ENCODE results near the gene MED12L. TPM values are rescaled to one million over a fixed set of nuclear protein-coding genes. Genes with fewer than 3 reads are reported as not detected.

MED12L gene
- total RNA-seq, 2 experiments from 2014 or later, result 2.9 to 3.4 TPM

DNA sequence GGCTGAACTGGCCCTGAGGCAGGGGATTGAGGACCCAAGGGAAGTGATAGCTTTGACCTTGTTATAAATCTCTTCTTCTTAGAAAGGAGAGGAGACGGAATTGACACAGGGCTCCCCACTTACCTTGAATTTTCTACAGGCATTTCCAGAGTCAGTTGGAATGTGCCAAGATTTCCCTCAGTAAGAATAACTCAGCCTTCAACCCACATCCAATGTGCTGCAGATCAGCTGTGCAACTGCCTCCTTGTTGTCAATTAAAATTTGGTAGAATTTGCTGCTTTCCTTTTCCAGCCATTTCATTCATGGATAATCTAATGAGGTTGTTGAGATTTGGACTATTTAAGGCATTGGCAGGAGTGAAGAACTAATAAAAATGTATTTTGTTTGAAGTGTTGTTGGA, 14.6 kb downstream of the MED12L start:
- TF ChIP-seq, protein P1, sequence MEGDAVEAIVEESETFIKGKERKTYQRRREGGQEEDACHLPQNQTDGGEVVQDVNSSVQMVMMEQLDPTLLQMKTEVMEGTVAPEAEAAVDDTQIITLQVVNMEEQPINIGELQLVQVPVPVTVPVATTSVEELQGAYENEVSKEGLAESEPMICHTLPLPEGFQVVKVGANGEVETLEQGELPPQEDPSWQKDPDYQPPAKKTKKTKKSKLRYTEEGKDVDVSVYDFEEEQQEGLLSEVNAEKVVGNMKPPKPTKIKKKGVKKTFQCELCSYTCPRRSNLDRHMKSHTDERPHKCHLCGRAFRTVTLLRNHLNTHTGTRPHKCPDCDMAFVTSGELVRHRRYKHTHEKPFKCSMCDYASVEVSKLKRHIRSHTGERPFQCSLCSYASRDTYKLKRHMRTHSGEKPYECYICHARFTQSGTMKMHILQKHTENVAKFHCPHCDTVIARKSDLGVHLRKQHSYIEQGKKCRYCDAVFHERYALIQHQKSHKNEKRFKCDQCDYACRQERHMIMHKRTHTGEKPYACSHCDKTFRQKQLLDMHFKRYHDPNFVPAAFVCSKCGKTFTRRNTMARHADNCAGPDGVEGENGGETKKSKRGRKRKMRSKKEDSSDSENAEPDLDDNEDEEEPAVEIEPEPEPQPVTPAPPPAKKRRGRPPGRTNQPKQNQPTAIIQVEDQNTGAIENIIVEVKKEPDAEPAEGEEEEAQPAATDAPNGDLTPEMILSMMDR (IDR thresholded peaks at IDR 0.05), result no peak
- Mint-ChIP-seq H3K36me3 (ENCODE audit: low read depth) (no peaks in the 10 kb centered on the region), H3K4me1 (ENCODE audit: low read depth) (no peaks in the 10 kb centered on the region), H3K27me3 (peaks cover 13% of the 10 kb centered on the region), H3K4me3 (no peak overlapping the region), H3K27ac (no peak overlapping the region), H3K9me3 (no peaks in the 10 kb centered on the region)
- DNase-seq (no peak), ATAC-seq (no peak)
- ChIA-PET POLR2A (no interaction called here), CTCF (interaction anchor here (1.5 kb wide), 1 partner anchor 13 kb away, joined by 3 read pairs; no protein-coding TSS in a partner anchor)
- intact Hi-C loops (cut with micrococcal nuclease), result no loop called here

DNA sequence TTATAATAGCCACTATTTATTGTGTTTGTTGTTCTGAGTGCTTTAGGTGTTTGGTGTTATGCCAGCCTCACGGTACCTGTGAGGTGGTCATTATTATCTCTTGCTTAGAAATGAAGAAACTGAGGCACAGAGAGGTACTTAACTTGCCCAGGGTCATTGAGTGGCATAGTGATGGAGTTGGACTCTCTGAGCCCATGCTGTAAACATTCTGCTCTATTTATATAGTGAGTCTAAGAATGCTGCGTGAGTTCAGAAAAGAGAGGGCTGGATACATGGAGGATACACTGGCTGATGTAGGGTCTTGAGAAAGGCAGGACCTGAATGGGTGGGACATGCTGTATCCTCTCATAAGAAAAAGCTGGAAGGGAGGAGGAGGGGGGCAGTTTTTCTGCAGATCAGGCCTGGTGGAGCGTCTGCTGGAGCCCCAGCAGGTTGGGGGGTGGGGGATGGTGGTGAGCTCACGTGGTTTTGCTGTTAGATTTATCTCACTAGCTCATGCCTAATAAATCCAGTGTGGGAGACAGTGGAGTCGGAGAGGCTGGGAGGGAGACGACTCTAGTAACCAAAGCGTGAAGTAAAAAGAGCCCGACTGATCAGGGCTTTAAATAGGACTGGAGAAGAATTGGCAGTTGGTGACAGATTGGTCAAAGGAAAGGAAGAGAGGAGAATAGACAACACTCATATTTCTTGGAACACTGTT, 16.0 kb downstream of the MED12L start:
- no peaks in the 10 kb centered on the region for H3K9me3 Mint-ChIP-seq
- TF ChIP-seq, protein P1 (IDR thresholded peaks at IDR 0.05), result no peak
- POLR2A ChIA-PET, result no interaction called here
- CTCF ChIA-PET, result no interaction called here
- H3K27ac Mint-ChIP-seq, result no peak overlapping the region
- no peaks in the 10 kb centered on the region for H3K4me1 Mint-ChIP-seq (ENCODE audit: low read depth)
- intact Hi-C loops (cut with micrococcal nuclease), result no loop called here
- peaks cover 13% of the 10 kb centered on the region for H3K27me3 Mint-ChIP-seq
- DNase-seq, result no peak
- no peak overlapping the region for H3K4me3 Mint-ChIP-seq
- ATAC-seq, result no peak
- H3K36me3 Mint-ChIP-seq (ENCODE audit: low read depth), result no peaks in the 10 kb centered on the region

- H3K27me3 Mint-ChIP-seq, result no peaks in the 10 kb centered on the region
- POLR2A ChIA-PET, result no interaction called here
- H3K9me3 Mint-ChIP-seq, result no peaks in the 10 kb centered on the region
- CTCF ChIA-PET, result interaction anchor here (0.6 kb wide), 1 partner anchor 22 kb away, joined by 3 read pairs; no protein-coding TSS in a partner anchor
- TF ChIP-seq, protein P1 (IDR thresholded peaks at IDR 0.05), result no peak
- H3K36me3 Mint-ChIP-seq (ENCODE audit: low read depth), result no peaks in the 10 kb centered on the region
- intact Hi-C loops (cut with micrococcal nuclease), result no loop called here
- H3K4me3 Mint-ChIP-seq, result no peak overlapping the region
- H3K4me1 Mint-ChIP-seq (ENCODE audit: low read depth), result no peaks in the 10 kb centered on the region
- ATAC-seq (no peak), DNase-seq (no peak)
- H3K27ac Mint-ChIP-seq, result no peak overlapping the region
Observed at GRCh38 chr3:151106311-151106710, 20.8 kb downstream of the MED12L start.

GRCh38 chr3:151107177-151107576, 21.7 kb downstream of the MED12L start:
- H3K4me3 Mint-ChIP-seq, result no peak overlapping the region
- H3K27ac Mint-ChIP-seq, result no peak overlapping the region
- TF ChIP-seq, protein P1 (IDR thresholded peaks at IDR 0.05), result no peak
- no peak for ATAC-seq
- CTCF ChIA-PET, result no interaction called here
- no peaks in the 10 kb centered on the region for H3K4me1 Mint-ChIP-seq (ENCODE audit: low read depth)
- POLR2A ChIA-PET, result no interaction called here
- no peaks in the 10 kb centered on the region for H3K27me3 Mint-ChIP-seq
- intact Hi-C loops (cut with micrococcal nuclease), result no loop called here
- no peak for DNase-seq
- no peaks in the 10 kb centered on the region for H3K36me3 Mint-ChIP-seq (ENCODE audit: low read depth)
- H3K9me3 Mint-ChIP-seq, result no peaks in the 10 kb centered on the region

- ATAC-seq, result no peak
- intact Hi-C loops (cut with micrococcal nuclease), result no loop called here
- H3K27me3 Mint-ChIP-seq, result no peaks in the 10 kb centered on the region
- no peaks in the 10 kb centered on the region for H3K9me3 Mint-ChIP-seq
- no peak overlapping the region for H3K27ac Mint-ChIP-seq
- no peaks in the 10 kb centered on the region for H3K36me3 Mint-ChIP-seq (ENCODE audit: low read depth)
- POLR2A ChIA-PET, result no interaction called here
- CTCF ChIA-PET, result no interaction called here
- H3K4me1 Mint-ChIP-seq (ENCODE audit: low read depth), result no peaks in the 10 kb centered on the region
- TF ChIP-seq, protein P1 (IDR thresholded peaks at IDR 0.05), result no peak
- no peak for DNase-seq
- no peak overlapping the region for H3K4me3 Mint-ChIP-seq
Observed at GRCh38 chr3:151107701-151108100, 22.2 kb downstream of the MED12L start.
